ENCODE data around the gene YWHAQ. TPM values are rescaled to one million over a fixed set of nuclear protein-coding genes. Genes with fewer than 3 reads are reported as not detected.
A peak's percentile ranks its signal among the peaks of the same experiment; 100 is the strongest.
"Not testable (repeated sequence)": the region's sequence is repeated elsewhere in the genome, so short reads cannot be mapped to it uniquely, and the experiment has no call there.

The YWHAQ gene
- total RNA-seq, 2 donors from 2014 or later: 158 to 183 TPM

GRCh38 chr2:9555297-9556120 lies 75.3 kb downstream of the YWHAQ start, which contains the start of gene ADAM17:
Gene ADAM17, minus strand, starts transcription at chr2:9555830. Its CDS starts 225 bp downstream, at chr2:9555605.
- peak; percentile 90 for DNase-seq (ENCODE audit: low spot score)
- peaks cover 43 to 67% of the 10 kb centered on the region in 2 donors for H3K4me1 ChIP-seq (ENCODE audit: control insufficient read depth in 1 of 2, low read depth in 2 of 2)
- TF ChIP-seq CTCF (IDR thresholded peaks at IDR 0.05): peak; percentile 52
- ATAC-seq (ENCODE audit: insufficient number of reproducible peaks, low FRiP score, low read depth): peak; percentile 74
- no peaks in the 10 kb centered on the region for H3K27me3 ChIP-seq (replicated peaks; ENCODE audit: insufficient read depth)
- peak within 1 kb of the TSS; percentile 86 for H3K4me3 ChIP-seq
- peak within 1 kb of the TSS; percentile 97 to 98 for H3K27ac ChIP-seq
- no peaks in the 10 kb centered on the region for H3K9me3 ChIP-seq
- H3K36me3 ChIP-seq: no peaks in the 10 kb centered on the region

- no peaks in the 10 kb centered on the region for H3K36me3 ChIP-seq
- H3K4me3 ChIP-seq: peak overlapping the region; percentile 86
- TF ChIP-seq CTCF (IDR thresholded peaks at IDR 0.05): no peak
- no peak for DNase-seq (ENCODE audit: low spot score)
- ATAC-seq (ENCODE audit: insufficient number of reproducible peaks, low FRiP score, low read depth): no peak
- no peaks in the 10 kb centered on the region for H3K27me3 ChIP-seq (replicated peaks; ENCODE audit: insufficient read depth)
- peak overlapping the region; percentile 97 to 98 for H3K27ac ChIP-seq
- peaks cover 46 to 73% of the 10 kb centered on the region in 2 donors for H3K4me1 ChIP-seq (ENCODE audit: control insufficient read depth in 1 of 2, low read depth in 2 of 2)
- no peaks in the 10 kb centered on the region for H3K9me3 ChIP-seq
Observed at GRCh38 chr2:9554921-9555296, 75.9 kb downstream of the YWHAQ start.

- Histone ChIP-seq H3K36me3 (no peaks in the 10 kb centered on the region), H3K4me3 (peak overlapping the region; percentile 43), H3K27me3 (replicated peaks; ENCODE audit: insufficient read depth) (no peaks in the 10 kb centered on the region), H3K9me3 (no peaks in the 10 kb centered on the region), H3K4me1 (ENCODE audit: control insufficient read depth in 1 of 2, low read depth in 2 of 2) (peaks cover 57 to 74% of the 10 kb centered on the region in 2 donors), H3K27ac (peak overlapping the region; percentile 48 to 97)
- DNase-seq (ENCODE audit: low spot score): no peak
- ATAC-seq (ENCODE audit: insufficient number of reproducible peaks, low FRiP score, low read depth): peak; percentile 61
- no peak for TF ChIP-seq CTCF (IDR thresholded peaks at IDR 0.05)
Observed at GRCh38 chr2:9552219-9553178, 78.3 kb downstream of the YWHAQ start.

GRCh38 chr2:9550859-9551391 lies 79.9 kb downstream of the YWHAQ start:
- not testable (repeated sequence) for H3K4me3 ChIP-seq; H3K9me3 ChIP-seq; DNase-seq (ENCODE audit: low spot score); H3K36me3 ChIP-seq; H3K27me3 ChIP-seq (replicated peaks; ENCODE audit: insufficient read depth); ATAC-seq (ENCODE audit: insufficient number of reproducible peaks, low FRiP score, low read depth)
- Histone ChIP-seq H3K27ac (peak overlapping the region in 1 of 2 donors; percentile 97), H3K4me1 (ENCODE audit: control insufficient read depth in 1 of 2, low read depth in 2 of 2) (peaks cover 58 to 78% of the 10 kb centered on the region in 2 donors)

- DNase-seq (ENCODE audit: low spot score) (no peak), ATAC-seq (ENCODE audit: insufficient number of reproducible peaks, low FRiP score, low read depth) (no peak)
- Histone ChIP-seq H3K36me3 (no peaks in the 10 kb centered on the region), H3K27me3 (replicated peaks; ENCODE audit: insufficient read depth) (no peaks in the 10 kb centered on the region), H3K4me3 (no peak overlapping the region), H3K9me3 (no peaks in the 10 kb centered on the region), H3K27ac (no peak overlapping the region), H3K4me1 (ENCODE audit: control insufficient read depth in 1 of 2, low read depth in 2 of 2) (peaks cover 61 to 86% of the 10 kb centered on the region in 2 donors)
- TF ChIP-seq CTCF (IDR thresholded peaks at IDR 0.05): no peak
Observed at GRCh38 chr2:9549420-9549819, 81.4 kb downstream of the YWHAQ start.
